HG03442 (cell line): ENCODE results near the gene ARRDC2.
A peak's percentile ranks its signal among the peaks of the same experiment; 100 is the strongest.
"Not testable (repeated sequence)": the region's sequence is repeated elsewhere in the genome, so short reads cannot be mapped to it uniquely, and the experiment has no call there.

ENCODE experiments used
- ATAC-seq: cut with Tn5 transposase; IDR thresholded peaks from one replicate; pipeline ENCODE4 v1.9.1; 2021; ENCODE audit warnings: mild to moderate bottlenecking, moderate library complexity; ENCODE audit not compliant: unreplicated experiment

ARRDC2 gene

DNA sequence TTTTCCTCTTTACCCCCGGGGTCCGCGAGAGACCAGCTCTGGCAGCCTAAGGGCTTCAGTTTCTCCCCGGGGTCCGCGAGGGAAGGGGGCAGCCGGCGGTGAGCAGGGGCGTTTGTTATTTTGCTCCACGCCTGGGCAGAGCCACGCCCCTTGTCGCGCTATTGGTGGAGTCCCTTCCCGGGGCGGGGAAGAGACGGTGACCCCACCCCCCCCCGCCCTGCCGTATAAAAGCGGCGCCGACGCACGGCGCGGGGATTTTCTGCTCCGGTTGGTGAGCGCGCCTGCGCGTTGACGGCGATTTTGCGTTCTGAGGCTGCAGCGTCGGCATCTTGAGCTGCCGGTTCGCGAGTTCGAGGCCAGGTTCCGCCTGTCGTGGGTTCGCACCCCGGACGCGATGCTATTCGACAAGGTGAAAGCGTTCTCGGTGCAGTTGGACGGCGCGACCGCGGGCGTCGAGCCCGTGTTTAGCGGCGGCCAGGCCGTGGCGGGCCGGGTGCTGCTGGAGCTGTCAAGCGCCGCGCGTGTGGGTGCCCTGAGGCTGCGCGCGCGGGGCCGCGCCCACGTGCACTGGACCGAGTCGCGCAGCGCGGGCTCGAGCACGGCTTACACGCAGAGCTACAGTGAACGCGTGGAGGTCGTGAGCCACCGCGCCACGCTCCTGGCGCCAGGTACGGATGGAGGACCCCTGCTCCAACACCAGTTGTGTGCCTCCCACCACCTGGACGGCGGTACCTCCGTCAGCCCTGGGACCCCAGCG is at the start of gene ARRDC2:
Gene ARRDC2 (plus strand): TSS at position 254 of the 757 bp plus-strand sequence. CDS start 141 bp downstream, at position 395.
- ATAC-seq = peak; percentile 54

DNA sequence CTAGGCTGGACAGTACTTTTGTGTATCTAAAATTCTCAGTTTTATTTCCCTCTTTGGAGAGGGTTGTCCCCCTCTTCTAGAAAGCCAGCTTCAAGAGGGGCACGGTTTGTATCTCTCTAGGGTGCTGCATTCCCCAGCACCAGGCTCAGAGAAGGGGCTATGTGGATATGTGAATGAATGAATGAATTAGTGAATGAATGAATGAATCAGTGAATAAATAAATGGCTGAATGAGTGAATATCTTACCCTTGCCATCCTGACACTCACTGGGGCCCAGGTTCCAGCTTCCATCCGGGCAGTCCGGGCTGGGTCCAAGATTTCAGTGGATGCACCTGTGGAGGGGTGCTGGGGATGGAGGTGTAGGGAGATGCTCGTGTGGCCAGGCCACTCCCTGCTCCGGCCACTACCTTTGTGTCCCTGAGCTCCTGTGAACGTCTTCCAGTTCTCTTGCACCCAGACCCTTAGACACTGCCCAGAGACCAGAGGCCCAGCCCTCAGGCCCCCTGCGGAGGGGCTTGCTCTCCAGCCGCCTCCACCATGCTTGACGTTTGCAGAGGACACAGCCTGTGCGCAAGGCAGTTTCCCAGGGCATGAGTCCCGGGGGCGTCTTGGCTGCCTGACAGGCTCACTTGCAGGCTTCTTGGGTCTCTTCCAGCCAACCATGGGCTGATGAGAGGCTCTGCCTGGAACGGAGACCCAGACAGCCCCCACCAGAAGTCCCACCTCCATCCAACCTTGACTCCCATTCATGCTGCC is 43.9 kb upstream of the ARRDC2 start:
- no peak for ATAC-seq

DNA sequence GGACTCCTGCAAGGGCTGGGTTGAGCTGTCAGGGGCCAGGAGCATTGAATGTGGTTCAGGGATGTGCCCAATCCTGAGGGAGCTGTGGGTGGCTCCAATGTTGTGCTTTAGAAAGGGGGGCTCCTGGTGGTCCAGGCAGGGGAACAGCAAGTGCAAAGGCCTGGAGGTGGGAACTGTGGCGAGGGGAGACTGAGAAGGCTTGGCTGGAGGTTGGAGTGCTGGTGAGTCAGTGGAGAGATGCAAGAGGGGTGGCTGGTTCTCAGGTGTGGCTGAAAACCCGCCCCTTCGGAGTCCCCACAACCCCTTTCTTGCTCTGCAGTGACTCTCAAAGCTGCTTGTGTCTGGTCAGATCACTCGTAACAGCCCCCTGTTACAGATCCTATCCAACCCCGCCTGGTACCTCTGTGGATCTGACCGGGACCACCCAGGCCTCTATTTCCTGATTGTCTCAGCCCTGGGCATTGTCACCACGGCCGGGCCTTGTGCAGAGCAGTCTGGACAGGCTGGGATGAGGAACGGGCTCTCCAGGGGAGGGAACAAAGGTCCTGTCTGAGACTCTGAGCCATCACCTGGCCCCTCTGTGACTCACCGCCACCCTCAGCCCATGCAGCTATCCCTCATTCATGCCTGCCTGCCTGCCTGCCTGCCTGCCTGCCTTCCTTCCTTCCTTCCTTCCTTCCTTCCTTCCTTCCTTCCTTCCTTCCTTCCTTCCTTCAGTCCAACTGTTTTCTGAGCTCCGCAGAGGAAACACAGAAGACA is 42.4 kb upstream of the ARRDC2 start:
- ATAC-seq = no peak

DNA sequence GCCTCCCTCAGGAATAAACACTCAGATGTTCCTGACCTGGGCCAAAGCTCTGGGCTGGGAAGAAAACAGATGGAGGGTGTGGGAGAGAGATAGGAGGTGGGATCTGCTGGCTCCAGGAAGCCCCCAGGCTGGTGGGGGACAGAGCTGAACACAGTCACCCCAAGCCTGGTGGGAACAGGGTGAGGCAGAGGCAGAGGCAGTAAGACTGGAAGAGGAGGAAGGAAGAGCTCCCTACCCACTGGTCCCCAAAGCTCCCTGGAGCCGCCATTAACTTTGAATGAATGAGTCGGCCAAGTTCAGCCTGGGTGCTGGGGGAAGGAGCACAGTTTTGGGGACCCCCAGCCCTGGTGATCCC is 41.9 kb upstream of the ARRDC2 start:
- no peak for ATAC-seq

DNA sequence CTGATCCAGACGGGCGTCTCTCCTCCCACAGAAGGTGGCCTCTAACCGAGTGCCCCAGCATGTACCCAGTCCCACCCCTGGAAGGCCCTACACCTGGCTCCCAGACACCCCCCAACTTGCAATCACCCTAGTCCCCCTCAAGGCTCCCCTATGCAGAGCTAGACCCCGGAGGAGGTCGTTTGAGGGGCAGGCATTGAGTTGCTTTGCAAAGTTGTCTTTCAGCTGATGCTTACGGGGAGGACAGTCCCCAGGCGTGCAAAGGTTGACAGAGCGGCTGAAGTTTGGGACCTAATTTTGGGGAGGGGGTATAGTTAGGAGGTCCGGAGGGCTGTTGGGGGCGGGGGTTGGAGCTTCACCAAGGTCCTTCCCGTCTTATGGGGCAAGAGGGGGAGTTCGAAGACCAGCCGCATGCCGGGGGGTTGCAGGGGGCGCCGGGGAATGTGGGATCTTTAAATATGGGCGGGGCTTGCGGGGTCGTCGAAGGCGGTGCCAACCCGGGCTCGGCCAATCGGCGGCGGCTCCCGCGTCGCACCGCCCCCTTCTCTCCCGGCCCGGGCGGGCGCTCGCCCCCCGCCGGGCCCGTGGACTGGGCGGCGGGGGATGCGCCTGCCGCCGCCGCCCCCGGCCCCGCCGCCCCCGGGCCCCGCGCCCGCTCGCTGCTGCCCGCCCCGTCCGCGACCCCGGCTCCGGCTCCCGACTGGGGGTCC is 41.3 kb upstream of the ARRDC2 start, which contains the start of gene KCNN1:
Gene KCNN1 (plus strand): TSS at position 558 of the 707 bp plus-strand sequence. CDS start 6,782 bp downstream, outside the sequence.
- ATAC-seq = no peak

DNA sequence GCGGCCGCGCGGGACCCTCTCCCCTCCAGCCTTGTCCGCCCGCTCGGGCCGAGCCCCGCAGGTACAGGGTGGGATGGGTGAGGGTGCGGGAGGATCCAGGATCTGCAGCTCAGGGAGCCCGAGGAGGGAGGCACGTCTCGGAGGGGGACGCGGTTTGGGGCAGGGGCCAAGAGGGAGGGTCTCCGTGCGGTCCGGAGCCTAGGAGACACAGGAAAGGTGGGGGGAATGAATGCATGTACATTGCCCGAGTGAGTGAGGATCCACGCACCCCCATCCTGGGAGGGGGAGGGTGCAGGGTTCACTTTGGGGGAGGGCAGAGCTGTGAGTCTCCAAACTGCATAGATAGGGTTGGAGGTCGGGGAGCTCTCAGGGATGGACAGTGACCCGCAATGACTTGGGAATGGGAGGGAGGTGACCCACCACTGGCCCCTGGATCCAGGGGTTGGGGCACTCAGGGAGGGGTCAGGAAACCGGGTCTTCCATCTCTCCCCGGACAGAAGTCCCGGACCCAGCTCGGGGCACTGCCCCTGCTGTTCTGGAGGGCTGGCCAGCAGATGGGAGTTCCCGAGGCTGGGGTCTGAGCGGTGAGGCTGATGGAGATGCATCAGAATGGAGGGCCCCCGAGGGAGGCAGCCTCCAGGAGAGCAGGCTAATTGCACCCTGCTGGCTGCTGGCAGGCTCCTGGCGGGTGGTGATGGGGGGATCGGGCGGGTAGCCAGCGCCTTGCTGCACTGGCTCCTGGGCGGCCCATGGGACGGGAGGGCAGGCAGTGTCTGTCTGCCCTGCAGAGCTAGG is 40.5 kb upstream of the ARRDC2 start:
- no peak for ATAC-seq

DNA sequence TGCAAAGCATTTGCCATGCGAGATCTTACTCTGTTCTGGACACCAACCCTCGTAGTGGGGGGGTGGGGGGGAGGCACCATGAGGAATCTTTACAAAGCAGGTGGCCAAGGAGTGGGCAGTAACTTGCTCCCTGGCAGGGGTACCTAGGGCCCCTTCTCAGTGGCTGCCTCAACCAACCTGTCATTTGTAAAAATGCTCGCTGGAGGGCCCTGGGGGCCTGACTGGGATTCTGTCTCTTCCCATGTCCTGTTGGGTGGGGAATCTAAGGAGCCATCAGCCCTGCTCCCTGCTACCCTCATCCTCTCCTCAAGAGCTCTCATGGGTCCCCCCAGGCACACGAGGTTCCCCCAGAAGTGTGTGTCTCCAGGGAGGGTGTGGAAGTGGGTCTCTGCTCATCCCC is 39.6 kb upstream of the ARRDC2 start:
- ATAC-seq = no peak

DNA sequence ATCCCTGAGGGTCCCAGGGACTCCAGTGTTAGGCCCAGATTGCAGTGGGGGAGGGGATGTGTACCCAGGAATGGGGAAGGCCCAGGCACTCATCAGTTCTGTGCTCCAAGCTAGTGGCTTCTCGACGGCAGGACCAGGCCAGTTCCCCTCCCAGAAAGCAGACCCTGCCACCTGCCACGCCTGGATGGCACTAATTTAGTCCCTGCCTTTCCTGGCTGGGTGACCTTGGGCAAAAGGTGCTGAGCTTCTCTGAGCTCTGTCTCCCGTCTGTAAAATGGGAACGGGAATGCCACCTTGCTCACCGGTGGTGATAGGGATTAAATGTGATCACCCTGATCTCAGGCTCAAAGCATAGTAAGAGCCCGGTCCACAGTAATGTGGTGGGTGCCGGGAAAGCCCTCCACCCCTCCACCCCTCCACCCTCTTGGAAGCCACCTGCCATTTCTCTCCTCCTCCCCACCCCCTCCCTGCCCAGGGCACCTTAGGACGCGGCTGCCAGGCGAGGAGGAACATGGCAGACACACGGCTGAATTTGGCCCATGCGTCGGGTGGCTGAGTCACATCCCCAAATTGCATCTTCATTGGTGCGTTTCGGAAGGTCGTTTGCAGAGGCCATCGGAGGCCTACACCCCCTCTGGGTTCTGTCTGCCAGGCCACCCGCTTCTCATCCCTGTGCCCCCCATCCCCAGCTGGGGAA is 38.7 kb upstream of the ARRDC2 start:
- no peak for ATAC-seq

DNA sequence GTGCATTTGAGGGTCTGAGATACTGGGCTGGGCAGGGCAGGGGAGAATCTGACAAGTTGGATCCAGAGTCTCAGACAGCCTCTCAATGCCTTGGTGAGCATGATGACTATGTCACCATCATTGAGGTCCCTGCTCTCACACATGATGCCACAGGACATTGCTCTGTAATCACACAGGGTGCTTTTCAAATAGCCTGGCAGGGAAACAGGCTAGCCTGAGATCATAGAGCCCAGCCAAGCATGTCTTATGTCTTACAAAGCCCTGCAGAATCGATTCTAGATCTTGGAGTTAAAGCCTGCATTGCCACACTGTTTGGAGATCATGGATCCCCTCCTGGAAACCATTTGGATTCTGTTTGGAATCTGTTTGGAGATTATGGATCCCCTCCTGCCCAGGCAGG is 35.7 kb upstream of the ARRDC2 start:
- no peak for ATAC-seq

DNA sequence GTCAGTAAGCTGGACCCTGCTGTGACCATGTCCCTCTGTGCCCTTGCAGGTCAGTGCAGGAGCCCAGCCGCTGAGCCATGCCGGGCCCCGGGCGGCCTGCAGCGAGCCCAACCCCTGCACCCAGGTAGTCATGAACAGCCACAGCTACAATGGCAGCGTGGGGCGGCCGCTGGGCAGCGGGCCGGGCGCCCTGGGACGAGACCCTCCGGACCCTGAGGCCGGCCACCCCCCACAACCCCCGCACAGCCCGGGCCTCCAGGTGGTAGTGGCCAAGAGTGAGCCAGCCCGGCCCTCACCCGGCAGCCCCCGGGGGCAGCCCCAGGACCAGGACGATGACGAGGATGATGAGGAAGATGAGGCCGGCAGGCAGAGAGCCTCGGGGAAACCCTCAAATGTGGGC is 34.2 kb upstream of the ARRDC2 start:
- ATAC-seq = no peak

DNA sequence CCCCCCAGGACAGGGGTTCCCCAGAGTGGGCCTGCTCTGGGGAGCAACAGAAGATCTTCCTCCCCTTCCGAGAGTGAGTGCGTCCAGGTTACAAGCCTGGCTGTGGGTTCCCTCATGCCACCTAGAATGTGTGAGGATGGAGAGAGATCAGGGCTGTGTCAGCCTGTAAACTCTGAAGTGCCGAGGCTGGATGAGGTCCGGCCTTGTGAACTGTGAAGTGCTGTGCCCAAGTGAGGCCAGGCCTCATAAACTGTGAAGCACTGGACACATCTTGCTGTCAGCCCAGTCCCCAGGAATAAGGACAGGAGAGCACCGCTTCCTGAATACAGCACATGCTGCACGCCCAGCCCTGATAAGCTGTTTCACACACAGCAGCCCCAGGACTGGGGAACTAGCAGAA is 33.4 kb upstream of the ARRDC2 start:
- ATAC-seq = no peak

DNA sequence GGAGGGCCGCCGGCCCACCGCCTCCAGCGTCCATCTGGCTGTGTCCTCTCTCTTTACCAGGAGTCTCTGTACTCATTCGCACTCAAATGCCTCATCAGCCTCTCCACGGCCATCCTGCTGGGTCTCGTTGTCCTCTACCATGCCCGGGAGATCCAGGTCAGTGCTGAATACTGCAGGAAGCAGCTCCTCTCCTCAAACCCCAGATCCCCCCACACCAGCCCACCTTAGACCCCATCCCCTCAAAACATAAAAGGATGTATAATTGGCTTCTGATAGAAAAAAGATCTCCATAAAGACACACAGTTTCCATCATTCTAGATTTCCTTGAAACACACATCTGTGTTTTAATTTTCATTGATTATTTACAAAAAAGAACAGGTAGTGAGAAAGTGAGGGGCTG is 32.9 kb upstream of the ARRDC2 start:
- no peak for ATAC-seq

DNA sequence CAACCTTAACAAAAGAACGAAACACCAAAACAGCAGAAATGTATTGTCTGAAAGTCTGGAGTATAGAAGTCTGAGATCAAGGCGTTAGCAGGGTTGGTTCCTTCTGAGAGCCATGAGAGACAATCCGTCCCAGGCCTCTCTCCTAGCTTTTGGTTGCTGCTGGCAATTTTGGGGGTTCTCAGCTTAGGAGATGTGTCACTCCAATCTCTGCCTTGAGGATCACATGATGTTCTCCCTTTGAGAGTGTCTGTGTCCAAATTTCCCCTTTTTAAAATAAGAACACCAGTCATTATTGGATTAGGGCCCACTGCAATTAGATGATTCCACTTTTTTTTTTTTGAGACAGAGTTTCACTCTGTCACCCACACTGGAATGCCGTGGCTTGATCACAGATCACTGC is 30.9 kb upstream of the ARRDC2 start:
- ATAC-seq = no peak

DNA sequence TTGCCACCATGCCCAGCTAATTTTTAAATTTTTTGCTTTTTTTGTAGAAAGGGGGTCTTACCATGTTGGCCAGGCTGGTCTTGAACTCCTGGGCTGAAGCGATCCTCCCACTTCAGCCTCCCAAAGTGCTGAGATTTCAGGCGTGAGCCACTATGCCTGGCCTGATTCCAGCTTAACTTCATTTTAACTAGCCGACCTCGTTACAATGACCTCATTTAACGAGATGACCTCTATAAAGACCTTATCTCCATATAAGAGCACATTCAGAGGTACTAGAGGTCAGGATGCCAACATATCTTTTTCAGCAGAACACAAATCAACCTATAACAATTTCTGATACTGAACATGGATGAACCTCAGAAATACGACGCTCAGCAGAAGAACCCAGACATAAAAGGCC is 30.5 kb upstream of the ARRDC2 start:
- ATAC-seq = no peak

DNA sequence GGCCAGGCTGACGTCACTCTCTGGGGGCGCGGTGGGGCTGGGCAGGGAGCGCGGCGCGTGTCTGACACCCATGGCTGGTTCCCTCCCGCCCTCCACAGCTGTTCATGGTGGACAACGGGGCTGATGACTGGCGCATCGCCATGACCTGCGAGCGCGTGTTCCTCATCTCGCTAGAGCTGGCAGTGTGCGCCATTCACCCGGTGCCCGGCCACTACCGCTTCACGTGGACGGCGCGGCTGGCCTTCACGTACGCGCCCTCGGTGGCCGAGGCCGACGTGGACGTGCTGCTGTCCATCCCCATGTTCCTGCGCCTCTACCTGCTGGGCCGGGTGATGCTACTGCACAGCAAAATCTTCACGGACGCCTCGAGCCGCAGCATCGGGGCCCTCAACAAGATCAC is 26.4 kb upstream of the ARRDC2 start:
- no peak for ATAC-seq

DNA sequence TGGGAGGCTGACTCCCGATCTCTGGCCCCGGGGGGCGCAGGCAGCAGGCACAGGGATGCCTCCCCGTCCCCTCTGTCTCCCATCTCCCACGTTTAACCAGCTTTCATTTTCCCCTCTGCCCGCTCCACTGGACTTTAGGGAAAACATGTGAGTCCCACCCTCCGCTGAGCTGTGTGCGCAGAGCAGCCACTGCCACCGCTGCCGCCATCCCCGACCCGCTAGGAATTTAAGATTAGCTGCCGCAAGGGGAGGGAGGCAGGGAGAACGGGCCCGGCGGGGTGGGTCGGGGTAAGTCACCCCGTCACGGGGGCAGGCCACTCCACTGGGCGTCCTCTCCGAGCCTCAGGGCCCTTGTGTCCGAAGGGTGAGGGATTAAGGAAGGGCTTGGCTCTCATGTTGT is 25.5 kb upstream of the ARRDC2 start:
- no peak for ATAC-seq

DNA sequence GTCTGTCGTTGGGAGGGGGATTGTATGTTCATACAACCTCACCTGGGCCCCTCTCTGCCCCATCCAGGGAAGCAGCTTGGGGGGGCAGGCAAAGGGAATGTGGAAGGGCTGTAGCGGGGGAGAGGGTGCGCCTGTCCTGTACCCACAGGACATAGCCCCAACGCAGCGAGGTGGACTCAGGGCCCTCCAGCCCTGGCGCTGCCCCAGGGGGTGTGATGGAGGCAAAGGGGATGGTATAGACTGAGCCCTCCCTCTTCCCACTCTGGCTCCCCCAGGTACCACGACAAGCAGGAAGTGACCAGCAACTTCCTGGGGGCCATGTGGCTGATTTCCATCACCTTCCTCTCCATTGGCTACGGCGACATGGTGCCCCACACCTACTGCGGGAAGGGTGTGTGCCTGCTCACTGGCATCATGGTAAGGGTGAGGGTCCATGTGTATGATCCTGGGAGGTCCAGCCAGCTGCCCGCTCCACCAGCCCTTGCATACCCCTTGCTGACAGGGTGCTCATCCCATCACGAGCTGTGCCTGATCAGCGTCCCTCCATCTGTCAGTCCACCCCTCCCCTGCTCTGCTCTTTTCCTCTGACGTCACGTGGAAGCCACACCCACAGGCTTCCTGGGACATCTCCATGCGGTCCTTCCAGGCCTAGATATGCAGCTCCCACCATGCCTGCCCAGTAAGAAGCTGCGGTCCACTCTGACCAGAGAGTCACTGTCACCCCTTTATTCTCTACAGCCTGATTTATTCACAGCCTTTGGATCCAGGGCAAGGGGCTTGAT is 22.7 kb upstream of the ARRDC2 start:
- ATAC-seq = no peak

DNA sequence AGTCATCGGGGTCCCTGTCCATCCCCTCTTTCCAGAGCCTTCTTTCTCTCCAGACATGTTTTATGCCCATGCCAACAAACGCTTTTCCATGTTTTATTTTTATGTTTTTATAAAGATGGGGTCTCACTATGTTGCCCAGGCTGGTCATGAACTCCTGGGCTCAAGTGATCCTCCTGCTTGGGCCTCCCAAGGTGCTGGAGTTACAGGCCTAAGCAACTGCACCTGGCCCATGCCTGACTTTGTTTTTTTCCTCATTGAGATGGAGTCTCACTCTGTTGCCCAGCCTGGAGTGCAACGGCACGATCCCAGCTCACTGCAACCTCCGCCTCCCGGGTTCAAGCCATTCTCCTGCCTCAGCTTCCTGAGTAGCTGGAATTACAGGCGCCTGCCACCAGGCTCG is 21.4 kb upstream of the ARRDC2 start:
- ATAC-seq = not testable (repeated sequence)

DNA sequence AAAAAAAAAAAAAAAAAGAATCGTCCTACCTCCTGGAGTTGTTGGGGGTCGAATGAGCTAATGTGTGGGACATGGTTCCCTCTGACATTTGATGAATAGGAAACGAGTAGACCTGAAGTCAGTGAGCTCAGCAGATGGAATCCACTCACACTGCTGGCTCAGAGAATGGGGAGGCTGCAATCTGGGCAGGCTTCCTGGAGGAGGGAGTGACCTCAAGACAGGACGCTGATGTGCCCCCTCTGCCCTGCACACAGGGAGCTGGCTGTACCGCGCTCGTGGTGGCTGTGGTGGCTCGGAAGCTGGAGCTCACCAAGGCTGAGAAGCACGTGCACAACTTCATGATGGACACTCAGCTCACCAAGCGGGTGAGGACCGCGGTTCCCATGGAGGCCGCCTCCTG is 19.8 kb upstream of the ARRDC2 start:
- ATAC-seq = no peak
